DMS114 treated with DMSO at 0.1 percent for 48 hours (cell line): ENCODE data around the gene MAML2.
A peak's percentile ranks its signal among the peaks of the same experiment; 100 is the strongest.

Experiments used
- DNase-seq: peaks from one replicate; lab custom pipeline; 2025; ENCODE audit not compliant: unreplicated experiment; lab: John Stamatoyannopoulos, UW

Gene MAML2

GRCh38 chr11:96242971-96243647, 99.9 kb downstream of the MAML2 start:
- DNase-seq: peak; percentile 87

DNA sequence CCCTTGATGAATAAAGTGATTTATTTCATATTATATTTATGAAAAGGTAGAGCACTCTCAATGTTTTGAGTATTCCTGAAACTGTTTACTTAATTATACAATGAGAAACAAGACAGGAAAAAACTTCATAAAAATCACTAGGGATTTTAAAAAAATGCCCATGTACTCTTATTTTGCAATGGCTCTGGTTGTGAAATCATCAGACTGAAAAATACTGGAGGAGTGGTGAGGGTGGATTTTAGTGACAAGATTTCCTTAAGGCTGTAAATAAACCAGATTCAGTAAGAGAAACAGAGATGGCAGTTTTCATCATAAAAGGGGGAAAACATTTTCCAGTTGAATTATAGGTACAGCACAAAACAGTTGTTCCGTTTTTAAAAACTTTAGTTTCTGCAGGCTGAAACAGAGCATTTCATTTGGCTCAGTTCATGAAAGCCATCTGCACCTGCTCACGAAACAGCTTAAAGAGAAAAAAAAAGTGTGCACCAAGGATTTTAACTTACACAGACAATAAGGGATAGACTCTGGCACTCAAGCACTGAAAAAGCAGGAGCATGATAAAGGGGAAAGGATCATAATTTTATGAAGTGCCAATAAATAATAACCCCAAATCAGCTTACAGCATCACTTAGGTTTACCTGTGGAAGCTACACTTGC, 100.7 kb downstream of the MAML2 start:
- no peak for DNase-seq

GRCh38 chr11:96241331-96241841, 101.6 kb downstream of the MAML2 start:
- DNase-seq: no peak

DNA sequence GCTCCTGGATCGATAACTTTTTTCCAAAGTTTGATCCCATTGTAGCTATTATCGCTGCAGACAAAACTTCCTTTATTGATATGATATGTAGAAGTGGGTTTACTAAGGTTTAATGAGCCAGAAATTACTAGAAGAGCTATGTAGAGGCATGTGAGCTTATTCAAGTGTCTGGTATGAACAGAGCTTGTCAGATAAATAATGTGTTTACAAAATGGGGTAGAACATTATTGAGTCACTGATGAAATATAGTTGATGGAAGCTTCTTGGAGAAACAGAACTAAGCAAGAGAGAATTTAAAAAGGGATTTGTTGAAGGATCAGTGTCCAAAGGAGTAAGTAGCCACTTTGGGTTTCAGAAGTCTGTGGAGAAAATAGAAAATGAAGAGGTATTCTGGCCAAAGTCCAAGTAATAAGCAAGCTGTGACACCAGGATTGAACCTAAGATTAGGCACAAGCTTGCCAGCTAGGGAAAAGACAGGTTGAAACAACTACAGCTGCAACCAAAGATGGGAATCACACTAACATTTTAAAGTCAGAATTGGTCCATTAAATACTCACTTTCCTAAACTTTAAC, 104.3 kb downstream of the MAML2 start:
- no peak for DNase-seq

- DNase-seq: no peak
Observed at GRCh38 chr11:96237766-96238266, 105.2 kb downstream of the MAML2 start.

DNA sequence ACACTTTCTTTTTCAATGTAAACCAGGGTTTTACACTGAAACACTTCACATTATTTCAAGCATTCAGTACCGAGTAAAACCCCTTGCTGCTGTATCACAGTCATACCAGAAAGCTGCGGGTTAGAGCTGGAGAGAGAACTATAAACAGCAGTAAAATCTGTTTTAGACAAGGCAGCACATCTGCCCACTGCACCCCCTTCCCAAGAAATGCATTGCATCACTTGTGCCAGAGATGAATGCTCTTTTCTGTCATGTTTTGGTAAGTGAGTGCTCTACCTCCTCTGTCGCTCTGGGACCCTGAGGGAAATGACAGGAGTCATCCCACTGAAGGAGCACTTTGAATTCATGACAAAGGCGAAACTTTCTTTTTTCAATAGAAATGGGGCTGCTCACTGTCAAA, 107.2 kb downstream of the MAML2 start:
- DNase-seq: no peak

GRCh38 chr11:96234866-96235441, 108.0 kb downstream of the MAML2 start:
- no peak for DNase-seq

DNA sequence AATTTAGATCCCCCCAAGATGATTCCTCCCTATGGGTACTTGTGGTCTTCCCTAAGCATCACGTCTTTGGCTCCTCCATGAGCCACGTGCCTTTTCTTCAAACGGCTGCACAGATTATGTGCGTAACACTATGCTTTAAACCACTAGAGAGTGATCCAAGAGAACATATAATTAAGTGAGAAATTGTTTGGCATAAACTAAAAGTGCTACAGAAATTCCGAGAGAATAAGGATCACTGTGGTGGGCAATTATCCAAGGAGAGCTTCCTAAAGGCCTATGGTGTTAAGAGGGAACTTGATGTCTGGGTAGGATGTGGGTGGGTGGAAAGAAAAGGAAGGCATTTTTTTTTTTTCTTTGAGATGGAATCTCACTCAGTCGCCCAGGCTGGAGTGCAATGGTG, 110.9 kb downstream of the MAML2 start:
- DNase-seq: no peak

- DNase-seq: no peak
Observed at GRCh38 chr11:96230686-96231085, 112.3 kb downstream of the MAML2 start.

- no peak for DNase-seq
Observed at GRCh38 chr11:96229354-96229977, 113.5 kb downstream of the MAML2 start.

DNA sequence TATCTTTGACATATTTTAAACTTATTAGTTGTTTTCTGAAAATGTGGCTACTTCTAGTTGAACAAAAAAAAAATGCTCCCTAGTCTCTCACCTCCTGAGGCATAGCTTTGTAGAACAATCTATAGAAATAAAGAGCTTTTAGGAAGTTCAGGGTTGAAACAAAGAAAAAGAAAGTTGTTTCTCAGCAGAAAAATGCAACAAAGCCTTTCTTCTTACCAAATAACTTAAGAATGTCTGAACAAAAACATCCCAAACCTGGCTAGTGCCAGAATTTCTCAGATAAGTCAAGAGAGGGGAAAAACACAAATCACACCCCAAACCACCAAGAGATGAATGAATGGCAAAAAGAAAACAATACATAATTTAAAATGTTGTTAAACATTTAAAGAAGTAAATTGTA, 114.1 kb downstream of the MAML2 start:
- no peak for DNase-seq

DNA sequence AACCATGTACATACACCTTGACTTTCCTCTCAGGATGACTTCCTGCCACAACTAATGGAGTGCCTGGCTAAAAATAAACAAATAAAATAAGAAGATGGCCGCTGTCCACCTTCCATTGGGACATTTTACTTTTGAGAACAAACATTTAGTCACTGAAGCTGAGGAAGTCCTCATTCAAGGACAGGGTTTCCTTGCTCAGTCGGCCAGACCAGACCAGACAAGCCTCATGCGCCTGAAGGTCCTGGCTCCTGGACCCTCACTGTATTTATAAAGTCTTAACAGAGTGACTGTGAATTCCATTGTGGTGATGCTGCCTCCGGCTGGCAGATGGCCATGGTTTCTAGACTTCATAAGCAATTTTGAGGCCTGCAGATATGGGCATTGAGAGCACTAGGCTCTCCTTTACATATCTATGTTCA, 114.5 kb downstream of the MAML2 start:
- DNase-seq: no peak

DNA sequence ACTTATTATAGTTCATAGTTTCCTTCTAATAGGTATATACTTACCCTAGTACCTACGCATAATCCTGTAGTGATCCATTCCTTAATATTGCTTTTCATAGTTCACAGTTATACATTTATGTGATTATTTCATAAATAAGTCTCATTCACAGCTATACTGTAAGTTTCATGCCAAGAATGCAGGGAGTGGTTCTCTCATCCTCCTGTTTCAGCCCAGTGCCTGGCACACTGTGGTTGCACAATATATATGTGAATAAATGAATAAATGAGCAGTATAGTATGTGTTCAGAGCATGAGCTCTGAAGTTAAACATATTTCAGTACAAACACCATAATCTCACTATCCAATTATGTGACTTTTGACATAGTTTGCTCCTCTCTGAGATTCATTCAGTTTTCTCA, 115.8 kb downstream of the MAML2 start:
- DNase-seq: no peak

DNA sequence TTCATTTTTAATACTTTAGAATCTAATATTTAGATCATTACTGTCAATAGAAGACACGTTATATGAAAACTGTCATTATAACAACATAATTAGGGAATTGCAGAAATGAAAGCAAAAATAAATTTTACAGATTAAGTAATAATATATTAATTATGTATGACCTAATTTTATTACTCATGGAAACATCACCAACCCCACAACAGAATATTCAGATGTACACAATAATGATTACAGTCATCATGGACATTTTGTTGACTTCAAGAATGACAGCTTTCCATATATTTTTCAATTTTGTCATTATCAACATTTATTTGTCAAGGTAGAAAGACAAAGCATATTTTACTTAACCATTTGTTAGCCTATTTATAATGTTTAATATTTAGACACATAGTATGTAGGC, 119.9 kb downstream of the MAML2 start:
- DNase-seq: no peak

DNA sequence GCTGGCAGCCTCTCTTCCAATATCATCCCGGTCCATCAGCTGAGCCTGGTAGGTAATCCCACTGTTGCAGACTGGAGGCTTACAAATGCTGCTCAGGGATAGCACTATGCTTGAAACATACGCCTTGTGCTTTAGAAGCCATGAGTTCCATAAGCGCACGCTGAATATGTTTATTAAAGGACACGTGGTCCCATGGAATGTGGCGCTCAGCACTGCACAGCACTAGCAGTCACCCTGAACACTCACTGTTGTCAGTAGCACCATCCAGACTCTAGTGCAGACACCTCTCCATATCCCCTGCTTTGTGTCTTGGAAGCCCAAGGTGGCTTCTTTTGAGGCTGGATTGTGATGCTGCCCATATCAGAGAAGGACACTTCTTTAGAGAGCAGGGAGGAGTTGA, 120.9 kb downstream of the MAML2 start:
- no peak for DNase-seq

GRCh38 chr11:96221244-96222070, 121.5 kb downstream of the MAML2 start:
- DNase-seq: no peak

- no peak for DNase-seq
Observed at GRCh38 chr11:96219981-96220623, 122.9 kb downstream of the MAML2 start.

GRCh38 chr11:96218901-96219300, 124.1 kb downstream of the MAML2 start:
- no peak for DNase-seq

DNA sequence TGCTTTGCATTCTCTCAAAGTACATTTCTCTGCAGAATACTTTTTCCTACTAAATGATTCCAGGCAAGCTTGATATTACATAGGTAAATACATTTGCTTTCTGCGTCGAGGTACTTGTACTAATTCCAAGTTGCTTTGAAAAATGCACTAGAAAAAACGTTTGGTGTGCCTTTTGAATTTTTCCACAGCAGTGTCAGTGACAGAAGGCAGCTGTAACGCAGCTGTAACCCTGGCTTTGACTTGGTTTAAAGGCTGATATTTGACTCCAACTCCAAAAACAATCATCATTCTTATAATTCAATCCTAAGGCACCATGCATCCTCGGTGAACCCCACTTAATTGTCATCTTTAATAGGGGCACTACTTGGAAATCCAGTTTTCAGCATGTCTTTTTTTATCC, 125.0 kb downstream of the MAML2 start:
- no peak for DNase-seq

- no peak for DNase-seq
Observed at GRCh38 chr11:96217206-96217605, 125.8 kb downstream of the MAML2 start.
